NK-92 treated with Interleukin-12 subunit alpha and Interleukin-12 subunit beta, amount 100 ng/mL, for 24 hours (cell line): ENCODE data around the gene PIK3C3.

Experiments
- DNase-seq: peaks from one replicate; lab custom pipeline; 2025; lab: John Stamatoyannopoulos, UW

The PIK3C3 gene

DNA sequence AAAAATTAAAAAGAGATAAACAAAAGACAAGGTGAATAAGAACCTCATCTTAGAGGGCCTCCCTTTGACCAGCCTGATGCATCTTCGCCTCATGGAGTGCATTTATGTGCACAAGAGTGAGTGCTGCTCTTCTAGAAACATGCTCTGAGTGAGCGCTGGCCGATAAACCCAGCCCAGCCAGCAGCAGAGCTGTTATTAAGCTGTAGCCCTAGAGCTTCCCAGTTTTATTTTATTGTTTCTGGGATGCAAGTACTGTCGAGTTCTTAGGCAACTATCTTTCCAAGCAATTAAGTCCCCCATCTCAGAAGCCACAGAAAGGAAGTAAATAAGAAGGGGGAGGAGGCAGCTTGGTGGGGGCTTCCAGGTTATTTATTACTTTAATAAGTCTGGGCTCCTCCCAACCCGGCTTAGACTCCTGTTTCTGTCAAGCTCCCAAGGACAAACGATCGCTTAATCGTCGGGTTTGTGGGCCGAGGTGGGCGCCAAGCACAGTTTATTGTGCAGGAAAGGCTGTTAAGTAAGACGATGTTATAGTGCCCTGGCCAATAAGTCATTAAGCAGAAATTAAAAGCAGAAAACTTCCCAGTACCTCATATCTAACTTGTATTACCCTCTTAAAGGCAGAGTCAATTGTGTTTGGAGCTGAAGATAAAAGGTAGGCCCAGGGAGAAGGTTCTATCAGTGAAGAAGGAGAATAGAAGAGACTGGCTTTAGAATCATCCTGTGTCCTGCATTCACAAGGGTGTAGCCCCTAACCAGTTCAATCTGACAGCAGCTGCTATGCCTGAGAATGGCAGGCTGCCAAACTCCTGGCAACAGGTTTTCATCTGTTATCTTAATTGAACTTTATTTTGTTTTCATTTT is 176.3 kb downstream of the PIK3C3 start:
- DNase-seq = no peak

DNA sequence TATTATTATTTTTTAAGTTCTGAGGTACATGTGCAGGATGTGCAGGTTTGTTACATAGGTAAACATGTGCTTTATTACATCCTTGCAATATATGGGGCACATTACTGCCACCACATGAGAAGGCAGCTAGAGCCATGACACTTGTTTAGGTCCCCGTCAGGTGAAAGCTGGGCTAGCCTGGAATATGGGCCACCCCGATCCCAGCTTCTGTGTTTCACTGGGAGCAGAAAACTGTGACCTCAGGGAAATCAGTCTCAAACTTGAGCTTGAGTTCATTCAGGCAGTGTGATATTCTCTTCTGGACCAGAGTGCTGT is 176.9 kb downstream of the PIK3C3 start:
- DNase-seq = no peak
